GM18511 (cell line): ENCODE measurements around the gene COQ9.

Experiments used
- ATAC-seq: cut with Tn5 transposase; IDR thresholded peaks from one replicate; pipeline ENCODE4 v1.9.1; 2021; ENCODE audit warnings: mild to moderate bottlenecking, moderate library complexity; ENCODE audit not compliant: unreplicated experiment

The COQ9 gene

DNA sequence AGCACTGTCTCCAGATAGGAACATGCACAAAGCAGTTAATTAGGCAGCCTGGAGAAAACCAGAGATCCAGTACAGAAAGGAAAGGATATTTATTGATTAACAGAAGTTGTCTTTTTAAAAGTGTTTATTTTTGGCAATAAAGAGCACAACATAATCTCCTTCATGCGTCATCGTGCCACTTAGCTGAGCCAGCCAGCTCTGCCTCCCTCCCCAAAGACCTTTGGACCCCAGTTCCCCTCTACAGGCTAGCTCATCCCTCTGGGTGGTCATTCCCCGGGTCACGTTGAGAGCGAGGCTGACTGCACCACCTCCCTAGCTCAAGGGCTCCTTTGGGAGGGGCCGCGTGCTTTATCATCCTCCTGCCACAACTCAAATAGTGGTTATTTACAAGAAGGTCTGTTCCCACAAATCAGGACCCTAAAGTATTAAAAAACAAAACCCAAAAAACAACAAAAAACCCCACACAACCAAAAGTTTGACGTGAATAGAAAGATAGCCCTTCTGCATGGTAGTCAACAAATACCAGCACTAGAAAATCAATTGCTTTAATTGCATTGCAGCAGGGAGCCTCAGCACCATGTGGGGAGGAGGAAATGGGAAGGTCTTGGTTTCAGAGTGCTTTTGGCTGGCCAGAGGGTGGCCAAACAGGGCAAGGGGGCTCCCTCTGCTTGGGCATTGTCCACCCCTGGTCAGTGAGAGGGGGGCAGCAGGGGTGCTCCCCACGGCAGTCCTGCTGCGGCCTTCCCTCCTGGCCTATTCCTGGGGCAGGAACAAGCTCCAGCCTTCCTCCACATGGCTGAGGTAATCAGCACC, 24.8 kb downstream of the COQ9 start:
- ATAC-seq = no peak

DNA sequence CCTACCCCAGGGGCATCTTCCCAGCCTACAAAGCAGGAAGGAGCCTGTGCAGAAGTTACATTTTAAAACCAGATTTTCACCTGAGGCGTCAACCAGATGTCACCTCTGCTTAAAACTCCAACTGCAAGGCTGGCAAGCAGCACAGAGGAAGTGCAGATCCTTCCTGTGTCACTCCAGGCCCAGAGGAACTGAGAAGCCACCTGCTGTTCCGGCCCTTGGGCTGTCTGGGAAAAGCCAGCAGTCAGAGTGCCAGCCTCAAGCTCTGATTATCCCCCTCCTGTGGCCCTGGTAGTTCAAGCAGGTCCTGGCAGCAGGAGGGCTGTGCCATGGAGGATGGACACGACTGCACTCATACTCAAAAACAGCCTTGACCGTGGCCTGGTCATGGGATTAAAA, 25.4 kb downstream of the COQ9 start:
- ATAC-seq = no peak

DNA sequence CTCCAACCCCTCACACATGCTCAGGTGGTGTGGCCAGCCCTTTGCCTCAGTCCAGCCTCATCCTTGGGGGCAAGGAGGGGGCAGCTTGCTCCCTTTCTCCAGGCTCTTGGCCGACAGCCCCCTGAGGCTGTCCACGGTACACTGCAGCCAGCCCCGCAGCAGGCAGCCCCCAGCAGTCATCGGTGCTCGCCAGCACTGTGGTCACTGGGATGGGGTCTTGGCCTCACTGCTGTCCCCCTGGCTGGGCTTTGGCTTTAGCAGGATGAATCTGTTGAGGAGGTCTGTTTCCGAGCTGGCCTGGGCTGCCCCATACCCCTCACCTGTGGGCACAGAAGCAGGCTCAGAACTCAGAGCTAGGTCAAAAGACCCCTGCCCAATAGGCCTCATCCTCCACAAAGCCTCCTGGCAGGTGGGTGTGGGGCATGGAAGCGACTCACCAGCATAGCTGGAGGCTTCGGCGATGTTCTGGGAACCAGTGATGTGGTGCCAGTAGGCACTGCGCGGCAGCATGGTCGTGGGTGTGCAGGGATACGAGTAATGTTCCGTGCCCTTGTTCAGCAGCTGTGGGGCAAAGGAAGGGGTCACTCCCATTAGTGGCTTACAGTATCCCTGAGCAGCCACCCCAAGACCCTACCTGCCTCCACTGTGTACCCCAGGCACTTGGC, 26.0 kb downstream of the COQ9 start:
- no peak for ATAC-seq

DNA sequence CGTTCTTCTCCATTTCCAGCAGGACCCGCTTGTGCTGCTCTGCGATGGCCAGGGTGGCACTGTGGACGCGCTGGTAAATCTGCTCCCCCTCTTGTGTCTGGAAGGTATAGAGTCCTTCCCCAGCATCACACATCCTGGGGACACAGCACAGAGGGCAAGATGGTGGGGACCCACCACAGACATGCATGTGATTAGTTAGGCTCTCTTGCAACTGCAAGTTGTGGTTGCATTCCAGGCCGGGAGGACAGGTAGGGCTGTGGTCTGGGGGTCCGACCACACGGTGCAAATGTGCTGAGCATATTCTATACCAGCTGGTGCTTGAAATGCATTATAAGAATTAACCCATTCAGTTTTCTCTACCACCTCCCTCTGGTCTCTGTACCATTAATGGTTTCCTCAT, 26.6 kb downstream of the COQ9 start:
- ATAC-seq = no peak

DNA sequence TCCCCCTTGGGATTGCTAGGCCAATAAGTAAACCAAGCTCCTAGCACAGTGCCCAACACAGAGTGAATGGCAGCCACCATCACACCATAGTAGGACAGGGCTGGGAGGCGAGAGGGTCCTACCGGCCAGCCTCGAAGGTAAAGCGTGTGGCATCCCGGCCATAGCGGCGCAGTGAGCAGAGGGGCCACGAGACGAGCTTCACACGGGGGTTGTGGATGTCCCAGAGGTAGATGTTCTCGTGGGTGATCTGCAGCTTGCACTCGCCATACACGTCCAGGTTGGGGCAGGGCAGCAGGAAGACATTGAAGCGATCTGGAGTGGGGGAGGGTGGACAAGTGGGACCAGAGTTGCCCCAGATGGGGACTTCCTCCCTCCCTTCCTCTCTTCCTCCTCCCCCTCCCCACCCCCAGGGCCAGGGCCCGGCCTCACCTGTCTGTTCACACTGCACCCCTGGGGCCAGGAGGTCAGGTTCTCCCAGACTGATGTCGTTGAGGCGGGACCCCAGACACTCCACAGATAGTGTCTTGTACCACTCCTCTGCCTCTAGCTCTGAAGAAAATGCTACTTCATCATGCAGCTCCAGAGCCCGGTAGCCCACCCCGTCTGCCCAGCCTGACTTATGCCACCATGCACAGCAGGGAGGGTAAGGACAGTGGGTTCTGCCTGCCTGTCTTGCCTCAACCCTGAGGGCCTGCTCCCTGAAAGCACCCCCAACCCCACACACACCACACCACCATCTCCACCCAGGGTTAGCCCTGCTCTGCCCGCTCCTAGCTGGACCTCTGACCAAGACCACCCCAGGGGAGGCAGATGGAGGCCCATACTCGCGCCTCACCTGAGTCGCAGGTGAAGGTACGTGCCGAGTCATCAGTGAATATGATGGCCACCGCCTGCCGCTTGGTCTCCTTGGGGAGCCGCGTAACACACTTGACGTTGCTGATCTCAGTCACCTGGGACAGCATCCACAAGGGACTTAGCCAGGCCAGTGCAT, 27.7 kb downstream of the COQ9 start:
- ATAC-seq = no peak

DNA sequence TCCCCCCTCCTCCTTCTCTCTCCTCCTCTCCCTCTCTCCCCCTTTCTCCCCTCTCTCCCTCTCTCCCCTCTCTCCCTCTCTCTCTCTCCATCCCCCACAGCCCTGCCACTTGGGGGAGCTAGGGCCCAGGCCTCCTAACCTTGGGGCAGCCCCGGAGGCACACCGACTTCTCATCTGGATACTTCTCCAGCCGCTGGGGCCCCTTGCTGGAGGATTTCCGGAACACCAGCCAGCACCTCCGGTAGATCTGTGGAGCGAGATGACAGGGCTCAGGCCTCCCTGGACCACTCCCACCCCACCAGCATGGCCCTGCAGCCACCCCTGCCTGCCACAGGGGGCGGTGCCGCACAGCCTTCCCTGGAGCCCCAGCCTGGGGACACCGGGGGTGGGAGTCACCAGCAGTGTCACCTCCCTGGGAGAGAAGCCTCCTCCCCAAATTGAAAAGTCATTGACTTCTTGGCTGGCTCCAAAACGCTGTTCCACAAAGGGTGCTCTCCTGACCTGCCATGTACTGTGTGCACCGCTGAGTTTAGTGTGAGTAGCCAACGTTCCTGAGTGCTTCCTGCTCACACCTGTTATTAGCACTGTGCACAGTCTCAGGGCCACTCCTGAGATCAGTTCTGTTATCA, 28.5 kb downstream of the COQ9 start:
- peak; percentile 96 for ATAC-seq

DNA sequence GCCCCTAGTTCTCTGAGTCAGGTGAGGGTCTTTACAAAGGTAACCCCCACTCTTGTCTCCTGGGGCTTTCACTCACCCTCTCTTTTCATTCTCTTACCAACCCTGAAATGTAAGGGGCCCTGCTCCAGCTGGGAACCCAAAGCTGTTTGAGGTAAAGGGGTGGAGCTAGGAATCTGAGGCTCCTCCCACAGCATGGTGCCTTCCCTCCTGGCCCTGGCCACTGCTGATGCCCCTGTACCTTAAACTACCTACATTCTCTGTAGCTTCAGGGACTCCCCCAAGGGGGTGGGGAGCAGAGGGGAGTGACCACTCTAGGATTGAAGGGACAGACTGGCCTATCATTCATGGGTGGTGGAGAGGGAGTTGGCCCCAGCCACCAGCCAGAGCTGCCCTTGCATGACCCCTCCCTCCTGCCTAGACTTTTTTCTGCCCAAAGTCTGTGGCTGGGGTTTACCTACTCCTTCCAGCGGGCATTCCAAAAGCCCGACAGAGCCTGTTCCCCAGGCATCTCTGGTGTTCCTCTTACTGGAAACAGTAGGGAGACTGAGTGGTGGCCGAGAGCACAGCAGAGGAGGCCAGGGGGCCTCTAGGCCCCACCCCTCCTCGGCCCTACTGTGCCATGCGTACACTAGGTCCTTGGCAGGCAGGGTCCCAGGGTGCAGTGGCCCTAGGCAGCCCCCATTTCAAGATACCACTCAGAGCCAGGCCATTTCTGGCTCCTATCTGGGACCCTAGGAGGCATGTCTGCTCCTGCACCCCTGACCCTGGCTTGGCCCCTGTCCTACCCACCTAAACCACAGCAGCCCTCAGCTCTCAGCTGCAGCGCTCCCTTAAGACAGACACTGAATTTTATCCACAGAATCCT, 29.5 kb downstream of the COQ9 start:
- no peak for ATAC-seq

DNA sequence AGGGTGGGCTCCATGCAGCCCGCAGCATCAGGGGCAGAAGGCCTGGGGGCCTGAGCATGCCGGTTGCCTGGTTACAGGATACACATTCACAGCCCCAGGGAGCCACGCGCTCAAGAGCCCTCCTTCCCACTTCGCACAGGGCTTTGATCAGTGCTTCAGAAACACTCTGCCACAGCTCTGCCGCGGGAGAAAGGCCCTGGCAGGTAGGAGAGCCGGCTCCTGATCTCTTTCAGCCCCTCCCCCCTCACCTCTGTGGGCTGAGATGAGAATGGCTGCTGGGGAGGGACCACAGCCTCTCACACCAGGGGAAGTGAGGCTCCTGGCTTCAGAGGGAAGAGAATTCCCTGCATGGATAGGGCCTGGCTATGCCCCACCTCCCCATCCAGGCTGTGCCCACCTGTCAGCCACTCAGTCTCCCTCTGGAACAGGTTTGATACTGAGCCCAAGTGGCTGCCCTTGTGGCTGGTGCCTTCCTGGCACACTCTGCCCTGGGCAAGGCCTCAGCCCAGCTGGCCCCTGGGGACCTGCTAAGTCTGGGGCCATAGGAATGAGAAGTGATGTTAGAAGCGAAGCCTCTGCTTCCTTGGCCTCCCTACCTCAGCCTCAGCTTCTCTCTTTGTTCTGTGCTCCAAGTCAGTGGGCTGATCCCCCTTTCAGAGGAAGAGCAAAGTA, 30.4 kb downstream of the COQ9 start:
- ATAC-seq = no peak

DNA sequence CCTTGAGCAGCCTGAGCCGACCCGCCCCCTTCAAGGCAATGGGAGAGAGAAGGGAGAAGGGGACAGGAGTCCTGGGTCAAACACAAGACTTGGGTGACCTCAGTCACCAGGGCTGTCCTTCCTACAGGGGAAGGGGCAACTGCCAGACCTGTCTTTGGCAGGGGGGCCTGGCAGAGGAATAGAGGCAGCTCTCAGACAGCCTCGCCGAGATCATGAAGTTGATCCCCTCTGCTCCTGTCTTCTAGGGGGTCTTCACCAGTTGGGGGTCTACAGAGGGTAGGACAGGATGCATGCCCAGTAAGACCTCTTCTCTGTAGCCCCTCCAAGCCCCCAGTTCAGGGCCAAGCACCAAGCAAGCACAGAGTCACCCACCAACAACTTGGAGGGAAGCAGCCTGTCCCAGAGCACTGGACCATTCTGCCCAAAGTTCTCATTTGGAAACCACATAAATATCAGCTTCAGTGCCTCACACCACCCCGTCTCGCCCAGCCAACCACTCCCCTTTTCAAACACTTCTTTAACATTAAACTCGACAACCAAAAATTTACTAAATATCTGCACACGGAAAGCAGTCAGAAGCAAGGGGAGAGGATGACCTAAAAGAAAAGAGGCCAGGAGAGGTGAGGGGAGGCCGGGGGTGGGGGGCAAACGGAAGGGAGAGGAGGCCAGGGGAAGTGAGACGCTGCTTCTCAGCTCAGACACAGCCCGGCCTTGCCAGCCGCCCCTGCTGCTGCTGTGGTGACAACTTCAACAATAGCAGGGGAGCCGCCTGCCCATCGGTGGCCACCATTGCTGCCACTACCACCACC, 31.3 kb downstream of the COQ9 start:
- ATAC-seq = no peak

DNA sequence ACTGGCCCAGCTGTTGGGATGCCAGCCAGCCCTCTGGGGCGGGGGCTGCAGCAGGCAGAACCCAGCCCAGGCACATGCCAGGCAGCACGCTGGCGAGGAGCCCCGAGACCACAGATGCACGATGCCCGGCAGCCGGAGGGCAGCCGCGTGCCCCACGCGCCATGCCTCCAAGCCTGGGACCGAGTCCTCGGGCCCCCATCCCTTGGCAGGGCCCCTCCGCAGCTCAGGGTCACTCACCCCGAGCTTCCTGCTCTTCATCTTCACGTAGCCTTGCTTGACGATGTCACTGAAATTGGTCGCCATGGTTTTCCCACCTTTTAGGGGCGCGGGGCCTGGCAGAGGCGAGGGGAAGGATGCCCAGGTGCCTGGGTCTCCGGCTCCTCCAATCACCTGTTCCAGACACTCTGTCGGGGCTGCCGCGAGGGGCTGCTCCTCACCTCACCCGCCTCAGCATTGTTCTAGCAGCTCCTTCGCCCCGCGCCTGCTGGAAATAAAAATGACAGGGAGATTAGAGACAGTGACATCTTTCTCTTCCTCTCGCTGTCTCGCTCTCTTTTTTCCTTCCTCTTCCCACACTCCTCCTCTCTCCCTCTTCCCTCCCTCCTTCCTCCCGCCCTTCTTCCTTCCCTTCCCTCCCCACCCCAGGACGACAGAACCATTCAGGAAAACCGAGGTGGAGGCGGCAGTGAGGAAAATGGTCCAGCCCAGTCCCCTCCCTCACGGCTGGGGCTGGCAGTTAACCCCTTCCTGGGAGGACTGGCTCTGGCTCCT, 32.1 kb downstream of the COQ9 start:
- no peak for ATAC-seq

DNA sequence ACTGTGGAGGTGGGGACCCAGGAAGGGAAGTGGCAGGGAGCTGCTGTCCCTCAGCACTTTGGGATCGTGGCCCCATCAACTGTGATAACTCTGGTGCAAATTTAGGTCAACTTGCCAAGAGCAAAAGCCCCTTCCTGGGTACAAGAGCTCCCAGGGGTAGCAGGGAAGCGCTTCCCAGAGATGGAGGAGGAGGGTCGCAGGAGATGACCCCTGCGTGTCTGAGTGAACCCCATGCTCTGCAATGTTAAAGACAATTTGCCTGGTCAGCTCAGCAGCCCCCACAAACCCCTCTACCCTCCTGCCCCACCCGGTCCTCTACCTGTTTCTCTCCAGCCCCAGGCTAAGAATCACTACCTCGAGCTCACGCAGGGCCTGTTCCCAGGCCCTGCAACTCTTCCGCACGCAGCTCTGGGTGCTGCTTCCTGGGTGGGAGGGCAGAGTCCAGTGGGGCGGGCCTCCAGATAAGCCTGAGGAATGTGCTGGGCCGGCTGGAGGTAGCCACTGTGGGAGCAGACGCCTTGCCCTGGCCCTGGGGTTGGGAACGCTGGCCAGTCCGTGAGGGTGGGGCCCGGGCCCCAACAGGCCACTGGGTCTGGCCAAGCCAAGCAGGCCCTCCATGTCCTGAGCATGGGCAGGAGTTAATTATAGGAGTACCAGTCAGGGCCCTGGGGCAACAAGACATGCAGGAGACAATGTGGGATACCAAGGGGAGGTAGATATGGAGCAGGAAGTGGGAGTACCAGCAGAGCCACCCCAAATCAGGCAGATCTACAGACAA, 32.9 kb downstream of the COQ9 start:
- no peak for ATAC-seq

DNA sequence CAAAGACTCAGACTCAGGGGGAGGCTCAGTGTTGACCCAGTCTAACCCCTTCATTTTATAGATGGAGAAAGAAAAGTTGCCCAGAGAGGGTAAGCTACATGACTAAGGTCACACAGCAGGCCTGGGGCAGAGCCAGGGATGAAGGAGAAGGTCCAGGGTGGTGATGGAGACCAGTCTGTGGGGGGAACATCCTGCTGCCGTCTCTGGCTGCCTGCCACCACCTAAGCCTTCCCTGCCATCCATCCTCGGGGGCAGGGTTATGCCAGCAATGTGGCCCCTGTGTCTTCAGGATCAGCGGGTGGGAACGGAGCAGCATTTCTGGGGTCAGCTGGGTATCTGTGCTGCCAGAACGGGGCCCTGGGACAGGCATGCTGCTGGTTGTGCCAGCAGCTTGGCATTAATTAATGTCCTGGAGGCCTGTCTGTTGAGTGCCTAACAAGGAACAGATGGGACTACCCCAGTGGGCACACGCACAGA, 33.5 kb downstream of the COQ9 start:
- ATAC-seq = no peak

DNA sequence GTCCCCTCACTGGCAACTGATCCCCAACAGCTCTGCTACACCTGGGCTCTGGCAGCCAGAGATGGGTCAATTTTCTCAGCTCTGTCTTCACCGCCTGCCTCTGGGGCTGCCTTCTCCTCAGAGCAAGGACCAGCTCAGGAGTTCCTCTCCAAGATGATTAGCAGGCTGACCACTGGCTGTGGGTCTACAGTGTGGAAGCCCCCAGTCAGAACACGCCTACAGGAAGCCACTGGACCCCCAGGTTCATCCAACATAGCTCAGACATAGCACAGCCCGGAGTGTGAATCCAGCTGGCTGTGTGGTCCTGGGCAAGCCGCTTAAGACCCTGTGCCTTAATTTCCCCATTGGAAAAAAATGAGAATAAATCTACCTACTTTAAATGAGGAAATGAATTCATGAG, 34.1 kb downstream of the COQ9 start:
- no peak for ATAC-seq

DNA sequence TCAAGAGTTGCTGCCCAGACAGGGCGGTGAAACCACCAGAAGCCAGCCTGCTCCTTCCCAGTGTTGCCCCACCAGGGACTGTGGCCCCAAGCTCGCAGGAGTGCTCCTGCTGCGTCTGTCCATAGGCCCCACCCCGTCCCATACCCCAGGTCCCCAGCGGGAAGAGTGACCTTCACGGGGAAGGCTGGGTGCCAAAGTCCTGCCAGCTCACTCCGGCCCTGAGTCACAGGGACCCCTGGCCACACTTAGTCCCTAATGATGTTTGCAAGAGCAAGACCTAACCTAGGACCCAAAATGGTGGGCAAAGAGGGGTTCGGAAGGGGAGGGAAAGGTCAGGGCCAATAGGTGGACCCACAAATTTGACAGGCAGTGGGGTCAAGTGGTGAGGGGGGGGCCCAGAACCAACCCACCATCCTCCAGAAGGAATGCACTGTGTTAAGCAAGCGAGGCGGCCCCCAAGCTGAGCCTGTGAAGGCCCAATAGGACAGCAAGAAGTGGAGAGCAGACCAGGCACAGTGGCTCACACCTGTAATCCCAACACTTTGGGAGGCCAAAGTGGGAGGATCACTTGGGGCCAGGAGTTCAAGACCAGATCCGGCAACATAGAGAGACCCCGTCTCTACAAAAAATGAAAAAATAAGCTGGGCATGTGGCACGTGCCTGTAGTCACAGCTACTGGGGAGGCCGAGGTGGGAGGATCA, 35.7 kb downstream of the COQ9 start:
- ATAC-seq = no peak

DNA sequence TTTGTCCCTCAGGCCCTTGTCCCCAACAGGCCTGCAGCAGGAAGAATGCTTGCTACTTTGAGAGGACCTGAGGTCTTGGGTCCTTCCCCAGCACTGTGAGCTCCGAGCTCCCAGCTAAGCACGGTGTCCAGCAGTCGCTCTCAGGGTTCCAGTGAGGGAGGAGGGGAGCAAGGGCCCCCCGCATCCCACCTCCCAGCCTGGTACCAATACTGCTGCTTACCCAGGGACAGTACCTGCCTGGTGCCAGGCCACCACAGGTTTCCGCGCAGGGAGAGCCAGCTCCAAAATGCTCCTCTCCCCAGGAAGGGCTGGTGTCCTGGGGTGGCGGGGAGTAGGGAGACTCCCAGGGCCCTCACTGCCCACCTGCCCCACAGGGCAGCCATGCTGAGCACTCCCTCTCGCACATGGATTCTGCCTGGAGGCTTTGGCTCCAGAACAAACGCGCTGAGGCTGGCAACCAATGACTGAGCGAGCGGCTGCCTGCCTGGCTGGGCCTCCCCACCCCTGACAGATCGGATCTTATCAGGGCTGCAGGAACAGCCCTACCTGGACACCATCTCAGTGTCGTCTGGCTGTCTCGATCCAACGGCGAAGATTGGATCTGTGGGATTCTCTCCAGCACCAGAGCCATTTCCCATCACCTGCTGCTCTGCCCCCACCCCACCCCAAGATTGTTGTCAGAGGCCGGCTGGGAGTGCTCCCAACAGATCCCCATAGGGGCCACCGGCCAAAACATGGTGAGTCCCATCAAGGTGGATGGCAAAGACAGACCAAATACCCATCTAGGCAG, 36.6 kb downstream of the COQ9 start:
- ATAC-seq = no peak
